Erythroblast (primary cell): ENCODE results near the gene TTC3.

Experiments
- DNase-seq, 2 experiments: peaks; one replicate each; lab custom pipeline; 2025; lab: John Stamatoyannopoulos, UW
- GATA1 ChIP-seq: IDR thresholded peaks from 2 replicates; pipeline ENCODE4 v1.6.1; 2011; ENCODE audit warnings: low read depth, mild to moderate bottlenecking, control low read depth, low read length, moderate library complexity
- POLR2A ChIP-seq: IDR thresholded peaks from 2 replicates; pipeline ENCODE4 v1.6.1; 2011; ENCODE audit warnings: mild to moderate bottlenecking, low read length

TTC3 gene

GRCh38 chr21:37249112-37249904 is 176.3 kb downstream of the TTC3 start:
- no peak for DNase-seq
- no peak for TF ChIP-seq POLR2A
- no peak for TF ChIP-seq GATA1

GRCh38 chr21:37251294-37251634 is 178.2 kb downstream of the TTC3 start:
- no peak for TF ChIP-seq POLR2A
- no peak for TF ChIP-seq GATA1
- no peak for DNase-seq
